Measurements from ENCODE around the gene SAP30.

SAP30 gene, protein sequence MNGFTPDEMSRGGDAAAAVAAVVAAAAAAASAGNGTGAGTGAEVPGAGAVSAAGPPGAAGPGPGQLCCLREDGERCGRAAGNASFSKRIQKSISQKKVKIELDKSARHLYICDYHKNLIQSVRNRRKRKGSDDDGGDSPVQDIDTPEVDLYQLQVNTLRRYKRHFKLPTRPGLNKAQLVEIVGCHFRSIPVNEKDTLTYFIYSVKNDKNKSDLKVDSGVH

DNA sequence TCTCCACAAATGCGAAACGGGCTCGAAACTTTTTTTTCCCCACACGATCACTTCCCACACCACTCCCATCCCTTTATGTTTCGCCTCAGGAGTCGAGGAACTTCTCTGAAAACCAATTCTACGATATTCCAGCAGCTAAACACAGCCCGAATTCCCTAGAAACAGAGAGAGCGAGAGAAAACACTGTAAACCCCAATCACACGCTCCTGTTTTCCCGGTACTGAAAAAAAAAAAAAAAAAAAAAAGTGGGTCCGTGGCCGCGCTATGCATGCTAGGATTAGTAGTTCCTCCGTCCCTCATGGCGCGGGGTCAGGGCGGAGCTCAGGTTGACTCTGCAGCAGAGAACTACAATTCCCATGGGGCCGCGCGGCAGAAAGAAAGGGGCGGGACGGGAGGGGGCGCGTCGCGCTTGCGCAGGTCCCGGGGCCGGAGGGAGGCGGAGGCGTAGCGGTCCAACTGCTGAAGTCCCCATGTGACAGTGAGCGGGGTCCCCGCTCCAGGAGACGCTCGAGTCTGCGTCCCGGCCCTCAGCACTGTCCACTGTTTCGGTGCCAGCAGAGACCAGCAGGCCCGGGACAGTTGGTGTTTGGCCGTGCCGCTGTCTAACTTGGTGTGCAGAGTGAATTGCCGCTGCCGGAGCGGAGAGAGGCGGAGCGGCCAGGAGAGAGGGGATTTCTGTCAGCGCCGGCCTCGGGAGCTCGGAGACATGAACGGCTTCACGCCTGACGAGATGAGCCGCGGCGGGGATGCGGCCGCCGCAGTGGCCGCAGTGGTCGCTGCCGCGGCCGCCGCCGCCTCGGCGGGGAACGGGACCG lies at the start of gene SAP30:
TSS of gene SAP30 (plus strand) at position 478 of the 815 bp plus-strand sequence. CDS start at position 707, 229 bp downstream.
- DNase-seq, result peak; percentile 98

DNA sequence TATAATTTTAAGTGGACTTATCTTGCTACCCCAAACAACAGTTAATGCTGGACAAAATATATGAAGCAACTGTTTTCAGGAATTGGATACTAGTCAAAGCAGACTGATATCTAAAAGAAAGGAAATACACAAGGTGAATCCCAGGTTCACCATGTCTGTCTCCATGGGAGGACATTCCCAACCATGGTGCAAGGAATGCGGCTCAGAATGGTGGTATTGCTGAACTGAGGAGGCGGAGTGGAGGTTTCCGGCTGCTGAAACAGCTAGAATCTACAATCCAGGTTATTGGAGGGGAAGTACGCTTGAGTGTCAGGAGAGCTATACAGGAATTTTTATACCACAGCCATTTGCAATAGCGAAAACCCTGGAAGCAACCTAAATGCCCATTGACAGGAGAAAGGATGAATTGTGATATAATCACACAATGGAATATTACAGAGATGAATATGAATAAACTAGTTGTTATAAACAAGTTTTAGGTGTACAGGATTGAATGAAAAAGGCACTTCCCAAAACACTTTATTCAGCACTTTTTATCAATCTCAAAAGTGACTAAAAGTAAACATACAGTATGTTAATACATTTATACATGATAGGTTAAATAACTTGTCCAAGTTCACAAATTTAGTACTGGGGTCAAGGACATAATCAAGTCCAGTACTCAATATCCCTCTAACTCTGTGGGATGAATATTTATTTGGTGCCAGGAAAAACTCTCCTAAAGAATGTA lies 45.6 kb upstream of the SAP30 start:
- DNase-seq, result no peak

DNA sequence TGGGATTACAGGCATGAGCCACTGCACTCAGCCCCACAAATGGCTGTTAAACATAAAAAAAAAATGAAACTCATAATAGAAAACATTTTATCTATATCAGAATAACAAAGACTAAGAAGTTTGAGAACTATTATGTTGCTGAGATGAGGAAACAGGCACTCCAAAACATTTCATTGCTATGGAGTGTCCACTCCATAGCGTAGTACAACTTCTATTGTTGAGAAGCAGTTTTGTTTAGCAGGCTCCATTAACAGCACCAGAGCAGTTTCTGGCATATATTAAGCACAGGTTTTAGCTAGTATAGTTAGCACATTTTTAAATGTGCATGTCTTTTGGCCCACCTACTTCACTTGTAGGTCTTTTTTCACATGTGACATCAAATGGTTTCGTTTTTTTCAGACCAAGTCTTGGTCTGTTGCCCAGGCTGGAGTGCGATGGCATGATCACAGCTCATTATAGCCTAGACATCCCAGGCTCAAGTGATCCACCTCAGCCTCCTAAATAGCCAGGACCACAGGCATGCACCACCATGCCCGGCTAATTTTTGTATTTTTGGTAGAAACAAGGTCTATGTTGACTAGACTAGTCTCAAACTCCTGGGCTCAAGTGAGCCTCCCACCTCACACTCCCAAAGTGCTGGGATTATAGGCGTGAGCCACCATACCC lies 42.4 kb upstream of the SAP30 start:
- no peak for DNase-seq

DNA sequence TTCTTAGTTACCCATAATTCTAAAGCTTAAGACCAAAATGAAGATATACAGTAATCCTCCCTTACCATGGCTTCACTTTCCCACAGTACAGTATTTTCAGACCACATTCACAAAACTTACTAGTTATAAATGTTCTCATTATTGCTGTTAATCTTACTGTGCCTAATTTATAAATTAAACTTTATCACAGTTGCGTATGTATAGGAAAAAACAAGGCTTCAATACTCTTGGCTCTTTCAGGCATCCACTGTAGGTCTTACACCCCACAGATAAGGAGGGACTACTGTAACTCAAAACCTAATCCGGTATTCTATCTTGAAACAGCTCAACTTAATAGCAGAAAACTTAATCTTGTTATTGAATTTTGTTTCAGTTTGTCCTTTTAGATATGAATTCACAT lies 40.2 kb upstream of the SAP30 start:
- DNase-seq, result no peak

DNA sequence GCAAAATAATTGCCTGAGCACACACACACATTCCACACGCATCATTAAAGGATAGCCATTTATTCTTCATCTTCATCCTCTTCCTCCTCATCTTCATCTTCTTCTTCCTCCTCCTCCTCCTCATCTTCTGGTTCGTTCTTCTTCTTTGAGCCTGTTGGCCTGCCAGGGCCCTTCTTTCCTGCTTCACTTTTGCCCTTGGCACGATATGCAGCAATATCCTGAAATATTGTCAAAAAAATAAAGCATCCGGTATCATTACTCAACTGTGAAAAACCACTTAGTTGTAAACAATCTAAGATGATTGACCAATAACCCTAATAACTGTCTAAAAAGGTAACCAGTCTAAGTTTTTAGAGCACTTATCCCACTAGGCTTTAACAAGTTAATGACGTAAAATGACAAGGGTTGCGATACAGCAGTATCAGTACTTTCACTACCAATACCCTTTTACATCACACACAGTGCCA lies 38.7 kb upstream of the SAP30 start:
- peak; percentile 2 for DNase-seq

DNA sequence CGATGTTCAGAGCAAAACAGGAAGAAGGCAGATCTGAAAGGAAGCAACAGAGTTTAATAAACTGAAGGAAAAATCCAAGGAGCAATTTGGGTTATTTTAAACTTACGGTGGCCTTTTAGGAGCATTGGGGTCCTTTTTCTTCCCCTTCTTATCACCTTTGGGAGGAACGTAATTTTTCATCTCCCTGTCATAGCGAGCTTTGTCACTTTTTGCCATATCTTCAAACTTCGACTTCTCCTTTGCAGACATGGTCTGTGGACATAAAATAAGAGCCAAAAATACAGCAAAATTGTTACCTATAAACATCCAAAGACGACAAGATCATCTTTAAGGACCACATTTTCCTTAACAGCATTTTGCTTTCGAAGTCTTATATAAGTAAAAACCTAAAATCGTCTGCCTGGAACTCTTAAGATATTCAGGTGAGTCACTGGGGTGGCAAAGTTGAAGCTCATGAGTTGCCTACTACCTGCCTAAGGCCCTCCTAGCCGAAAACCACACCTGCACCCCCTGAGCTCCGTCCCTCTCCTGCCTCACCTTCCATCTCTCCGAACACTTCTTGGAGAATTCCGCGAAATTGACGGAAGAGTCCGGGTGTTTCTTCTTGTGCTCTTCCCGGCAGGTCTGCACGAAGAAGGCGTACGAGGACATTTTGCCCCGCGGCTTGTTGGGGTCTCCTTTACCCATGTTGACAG lies 37.6 kb upstream of the SAP30 start:
- DNase-seq, result peak; percentile 53

DNA sequence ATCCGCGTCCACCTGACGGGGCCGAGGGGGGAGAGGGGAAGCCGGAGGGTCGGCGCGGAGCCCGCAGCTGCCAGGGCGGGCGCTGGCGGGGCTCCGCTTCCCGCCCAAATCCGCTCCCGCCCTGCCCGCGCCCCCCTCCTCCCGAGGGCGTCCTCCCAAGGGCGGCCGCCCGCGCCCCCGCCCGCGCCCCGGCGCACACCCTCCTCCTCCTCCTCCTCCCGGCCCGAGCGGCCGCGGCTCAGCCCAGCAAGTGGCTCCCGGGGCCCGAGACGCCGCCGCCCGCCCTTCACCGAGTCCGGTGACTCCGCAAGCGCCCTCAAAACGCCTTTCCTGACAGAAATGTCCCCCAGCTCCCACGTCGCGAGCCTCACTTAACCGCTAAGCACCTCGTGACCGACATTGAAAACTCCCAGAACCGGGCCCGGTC lies 37.1 kb upstream of the SAP30 start:
- peak; percentile 62 for DNase-seq

DNA sequence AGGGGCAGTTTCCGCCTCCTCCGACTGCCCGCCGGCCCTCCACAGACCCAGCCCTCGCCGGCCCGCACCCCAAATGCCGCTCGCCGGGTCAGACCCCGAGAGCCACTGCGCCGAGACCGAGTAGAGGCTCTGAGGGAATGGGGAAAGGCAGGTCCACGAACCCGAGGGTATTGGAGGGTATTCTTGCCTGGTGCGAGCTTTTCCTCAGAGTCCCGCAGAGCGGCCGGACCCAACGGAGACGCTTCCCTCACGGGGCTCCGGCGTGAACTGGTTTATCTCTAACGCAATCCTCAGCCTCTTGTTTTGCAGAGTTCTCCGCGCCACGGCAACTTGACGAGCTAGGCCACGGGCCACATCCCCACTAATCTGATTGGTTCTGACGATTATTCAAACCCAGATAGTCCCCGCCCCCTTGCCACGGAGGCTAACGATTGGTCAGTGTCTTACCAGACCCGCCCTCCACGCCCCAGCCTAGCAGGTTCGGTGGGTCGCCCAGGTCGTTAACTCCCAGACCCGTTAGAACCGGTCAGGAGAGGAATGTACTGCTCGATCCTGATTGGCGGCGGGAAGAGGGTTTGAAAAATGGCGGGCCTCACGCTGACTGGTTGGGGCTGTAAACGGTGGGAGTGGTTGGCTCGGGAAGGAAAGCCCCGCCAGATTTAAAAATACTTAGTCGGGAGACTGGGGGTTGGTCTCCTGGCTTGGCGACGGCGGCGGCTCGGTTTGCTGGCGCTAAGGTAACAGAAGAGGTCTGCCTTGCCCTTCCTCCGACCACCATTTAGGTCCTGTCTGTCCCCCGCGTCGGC lies 36.5 kb upstream of the SAP30 start, which contains the start of gene HMGB2:
TSS of gene HMGB2 (minus strand) at position 274 of the 806 bp plus-strand sequence. CDS start 709 bp downstream, outside the sequence.
- DNase-seq, result peak; percentile 100

DNA sequence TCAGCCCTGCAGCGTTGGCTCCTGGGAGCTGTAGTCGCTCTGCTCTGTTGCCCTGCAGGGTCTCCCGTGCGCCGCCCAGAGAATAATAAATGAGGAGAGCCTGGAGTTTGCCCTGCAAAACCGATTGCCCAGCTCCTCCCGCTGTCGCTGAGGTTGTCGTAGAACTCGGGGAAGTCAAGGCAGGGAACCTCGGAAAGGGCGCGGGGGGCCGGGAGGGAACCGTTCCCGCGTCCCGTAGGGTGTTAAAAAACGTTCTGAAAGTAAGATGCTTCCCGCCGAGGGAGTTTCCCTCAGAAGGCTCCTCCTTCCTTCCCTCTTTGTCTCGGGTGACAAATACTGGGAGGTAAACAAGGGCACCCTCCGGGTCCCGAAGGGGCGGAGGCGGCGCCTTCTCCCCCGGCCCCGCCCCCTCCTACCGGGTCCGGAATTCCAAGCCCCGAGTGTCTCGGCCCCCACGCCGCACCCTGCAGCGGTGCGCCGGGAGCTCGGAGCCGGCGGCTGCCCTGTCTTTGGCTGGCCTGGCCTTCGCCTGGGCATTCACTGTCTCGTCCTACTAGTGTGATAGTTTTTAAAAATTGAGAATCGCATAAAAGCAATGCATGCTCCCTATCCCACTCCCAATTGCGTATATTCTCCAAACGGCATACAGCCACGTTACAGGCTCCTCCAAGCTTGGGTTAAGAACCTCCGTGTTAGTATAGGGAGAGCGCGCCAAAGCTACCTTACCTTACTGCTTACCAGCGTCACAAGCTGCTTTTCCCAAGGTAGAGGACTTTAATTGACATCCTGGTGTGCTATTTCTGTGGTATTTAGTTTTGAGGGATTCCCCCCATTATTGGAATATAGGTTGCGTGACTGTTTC lies 35.6 kb upstream of the SAP30 start:
- peak; percentile 37 for DNase-seq

DNA sequence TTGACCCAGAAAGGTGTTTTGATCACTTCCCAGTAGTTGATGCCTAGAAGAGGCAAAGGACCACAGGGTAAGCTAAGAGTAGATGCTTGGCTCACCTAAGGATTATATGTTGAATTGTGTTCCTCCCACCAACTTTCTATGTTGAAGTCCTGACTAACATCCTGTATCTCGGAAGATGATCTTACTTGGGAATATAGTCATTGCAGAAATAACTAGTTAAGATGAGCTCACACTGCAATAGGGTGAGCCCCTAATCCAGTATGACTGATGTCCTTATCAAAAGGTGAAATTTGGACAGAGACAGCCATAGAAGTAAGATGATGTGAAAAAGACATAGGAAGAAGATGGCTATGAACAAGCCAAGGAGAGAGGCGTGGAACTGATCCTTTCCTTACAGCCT lies 33.3 kb upstream of the SAP30 start:
- DNase-seq, result no peak

DNA sequence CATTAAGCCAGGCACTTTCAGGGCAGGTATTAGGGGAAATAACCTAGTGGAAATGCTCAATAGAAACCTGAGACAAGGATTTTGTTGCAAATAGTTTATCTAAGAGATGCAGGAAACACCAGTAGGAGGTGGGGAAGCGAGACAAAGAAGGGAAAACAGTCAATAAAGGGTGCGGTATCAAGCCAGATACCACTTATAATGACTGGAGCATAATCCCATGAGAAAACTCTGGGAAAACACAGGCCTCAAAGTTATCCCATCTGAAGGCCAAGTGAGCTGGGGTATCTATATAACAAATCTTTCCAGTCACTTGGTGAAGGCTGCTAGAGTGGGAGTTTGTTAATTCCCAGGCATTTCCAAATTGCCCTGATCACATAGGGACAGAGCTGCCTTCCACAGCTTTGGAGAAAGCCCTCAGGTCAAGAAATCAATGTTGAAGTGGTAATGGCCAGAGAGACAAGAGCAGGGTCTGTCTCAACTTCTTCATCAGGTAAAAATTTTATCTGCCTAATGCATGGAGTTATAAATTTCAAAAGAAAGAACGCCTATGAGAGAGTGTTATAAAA lies 26.8 kb upstream of the SAP30 start:
- DNase-seq, result no peak

DNA sequence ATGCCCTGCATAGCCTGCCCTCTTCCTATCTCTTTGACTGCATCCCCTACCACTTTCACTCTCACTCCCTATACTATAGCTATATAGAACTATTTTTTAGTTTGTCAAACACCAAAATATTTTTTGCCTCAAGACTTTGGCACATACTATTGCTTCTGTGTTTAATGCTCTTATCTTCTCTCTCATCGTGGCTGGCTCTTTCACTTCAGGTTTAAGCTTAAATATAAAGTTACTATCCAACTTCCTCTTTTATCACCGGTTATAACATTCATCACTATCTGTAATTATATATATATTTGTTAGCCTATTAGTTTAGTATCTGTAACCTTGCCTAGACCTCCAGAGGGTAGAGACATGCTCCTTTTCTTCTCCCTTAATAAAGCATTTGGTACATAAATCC lies 25.1 kb upstream of the SAP30 start:
- DNase-seq, result no peak

DNA sequence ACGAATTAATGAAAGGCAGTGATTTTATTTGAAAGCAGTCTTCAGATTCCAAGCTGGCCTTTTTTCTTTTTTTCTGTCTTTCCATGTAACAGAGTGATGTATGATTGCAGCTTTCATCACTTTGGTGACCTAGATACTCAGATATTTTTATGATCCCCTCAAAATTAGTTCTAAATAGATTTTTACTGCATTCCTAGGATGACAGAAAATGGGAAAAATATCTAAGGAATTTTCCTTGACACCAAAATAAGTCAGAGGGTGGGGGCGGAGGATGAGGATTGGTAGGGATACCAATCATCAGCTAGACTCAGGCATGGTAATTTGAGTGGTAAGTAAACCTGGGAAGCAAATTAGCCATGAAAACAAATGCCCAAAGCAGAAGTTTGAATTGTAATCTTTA lies 24.7 kb upstream of the SAP30 start:
- no peak for DNase-seq

DNA sequence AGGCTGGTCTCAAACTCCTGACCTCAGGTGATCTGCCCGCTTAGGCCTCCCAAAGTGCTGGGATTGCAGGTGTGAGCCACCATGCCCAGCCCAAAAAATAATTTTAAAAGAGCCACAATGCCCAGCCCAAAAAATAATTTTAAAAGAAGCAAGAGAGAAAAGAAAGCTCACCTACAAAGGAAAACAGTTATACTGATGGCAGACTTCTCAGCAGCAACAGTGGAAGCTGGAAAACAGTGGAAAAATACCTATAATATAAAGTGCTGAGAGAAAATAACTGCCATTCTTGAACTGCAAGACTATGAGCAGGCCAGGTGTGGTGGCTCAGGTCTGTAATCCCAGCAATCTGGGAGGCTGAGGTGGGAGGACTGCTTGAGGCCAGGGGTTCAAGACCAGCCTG lies 23.3 kb upstream of the SAP30 start:
- DNase-seq, result no peak

DNA sequence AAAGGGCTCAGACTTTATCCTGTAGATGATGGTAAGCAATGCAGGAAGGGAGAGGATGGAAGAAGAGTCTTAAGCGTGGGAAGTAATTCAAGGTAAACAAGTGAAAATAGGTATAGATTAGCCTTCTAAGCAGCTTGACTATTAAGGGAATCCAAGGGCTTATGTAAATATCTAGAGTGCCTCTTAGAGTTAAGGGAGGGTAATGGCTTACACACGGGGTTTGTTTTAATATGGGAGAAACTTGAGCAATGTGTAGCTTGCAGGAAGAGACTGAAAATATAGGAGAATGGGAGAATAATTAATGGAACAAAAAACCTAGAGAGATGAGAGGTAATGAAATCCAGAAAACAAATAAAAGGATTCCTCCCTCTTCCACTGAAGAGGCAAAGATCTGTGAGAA lies 12.8 kb upstream of the SAP30 start:
- no peak for DNase-seq

DNA sequence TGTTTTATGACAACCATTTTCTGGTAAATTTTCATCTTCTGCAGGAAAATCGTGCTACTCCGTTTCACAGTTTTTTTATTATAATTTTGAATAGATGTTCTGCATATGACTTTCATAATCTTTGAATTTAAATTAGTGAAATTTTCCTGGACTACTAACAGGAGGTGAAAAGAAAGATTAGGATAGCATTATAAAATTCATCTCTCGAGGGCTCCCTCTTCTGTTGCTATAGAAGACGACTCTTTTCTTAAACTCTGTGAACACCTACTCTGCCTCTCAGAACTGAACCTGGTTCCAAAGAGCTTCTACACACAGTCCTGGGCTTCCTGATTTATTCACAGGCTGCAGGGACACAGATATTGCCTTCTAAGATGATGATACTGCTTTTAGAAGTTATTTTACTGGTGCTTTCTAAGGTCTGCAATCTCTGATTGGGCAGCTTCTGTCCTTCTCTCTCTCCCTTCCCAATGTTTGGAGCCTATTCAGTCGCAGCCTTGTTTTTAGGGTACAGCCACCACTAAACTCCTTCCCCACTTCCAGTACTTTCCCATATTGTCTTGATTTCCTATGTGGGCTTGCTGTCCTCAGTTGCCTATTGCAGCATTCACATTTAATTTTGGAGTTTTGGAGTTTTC lies 10.1 kb upstream of the SAP30 start:
- DNase-seq, result no peak

DNA sequence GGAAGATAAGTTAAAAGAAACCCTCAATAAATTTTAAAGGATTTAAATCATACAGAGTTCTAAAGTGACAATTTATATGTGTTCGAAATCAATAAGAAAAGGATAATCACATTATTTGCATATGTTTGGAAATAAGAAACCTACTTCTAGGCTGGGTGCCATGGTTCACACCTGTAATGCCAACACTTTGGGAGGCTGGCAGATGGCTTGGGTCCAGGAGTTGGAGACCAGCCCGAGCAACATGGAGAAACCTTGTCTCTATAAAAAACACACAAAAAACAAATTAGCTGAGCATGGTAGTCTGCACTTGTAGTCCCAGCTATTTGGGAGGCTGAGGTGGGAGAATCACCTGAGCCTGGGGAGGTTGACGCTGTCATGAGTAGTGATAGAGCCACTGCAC lies 8.1 kb upstream of the SAP30 start:
- DNase-seq, result no peak

DNA sequence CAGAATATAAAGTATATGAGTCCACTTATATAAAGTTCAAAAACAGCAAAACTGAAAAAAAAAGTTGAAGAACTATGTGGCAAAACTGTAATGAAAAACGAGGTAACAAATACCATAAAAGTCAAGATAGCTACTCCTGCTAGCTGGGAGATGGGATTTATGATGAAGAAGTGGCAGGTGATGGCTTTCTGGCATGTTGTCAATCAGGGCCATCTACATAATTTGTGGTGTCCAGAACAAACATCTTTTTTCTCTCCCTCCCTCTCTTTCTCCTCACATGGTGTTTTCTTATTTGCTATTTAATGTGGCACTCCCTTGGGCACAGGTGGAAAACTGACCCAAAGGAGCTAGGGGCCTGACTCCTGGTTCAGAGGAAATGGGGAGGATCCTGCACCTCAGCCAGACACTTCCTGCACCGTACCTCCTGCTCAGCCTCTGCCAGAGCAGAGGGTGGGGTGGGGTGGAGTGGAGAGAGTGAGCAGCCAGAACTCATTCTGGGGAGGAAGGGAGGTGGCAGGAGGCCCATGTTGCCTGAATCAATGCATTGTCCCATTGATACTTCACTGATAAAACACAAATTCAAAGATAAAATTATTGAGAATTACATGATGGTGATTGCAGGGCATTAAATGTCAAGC lies 5.3 kb upstream of the SAP30 start:
- peak; percentile 17 for DNase-seq

DNA sequence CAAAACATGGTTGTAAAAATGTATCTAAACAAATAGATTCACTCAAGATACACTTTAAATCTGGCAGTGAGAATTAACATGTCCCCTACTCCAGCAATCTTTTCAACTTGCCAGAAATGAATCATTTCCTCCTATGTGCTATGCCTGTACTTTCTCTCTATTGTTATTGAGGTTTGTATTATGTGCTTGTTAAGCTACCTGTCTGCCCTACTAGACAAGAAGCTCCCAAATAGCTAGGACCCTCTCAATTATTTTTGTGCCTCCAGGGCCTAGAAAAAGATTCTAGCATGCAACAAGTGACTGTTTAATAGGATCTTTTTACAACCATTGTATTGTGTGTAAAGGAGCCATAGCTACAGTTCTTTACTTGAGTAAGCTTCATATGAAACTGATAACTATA lies 3.5 kb upstream of the SAP30 start:
- DNase-seq, result no peak
